ENCODE results near the gene LMOD2.

The LMOD2 gene

GRCh38 chr7:123673137-123673732, 17.6 kb downstream of the LMOD2 start:
- no peaks in the 10 kb centered on the region for H3K27me3 ChIP-seq (ENCODE audit: control insufficient read depth, low read length)
- H4K20me1 ChIP-seq (ENCODE audit: control insufficient read depth, insufficient read depth, low read depth, low read length), result no peaks in the 10 kb centered on the region
- H3K36me3 ChIP-seq (ENCODE audit: control insufficient read depth, low read length), result no peaks in the 10 kb centered on the region
- TF ChIP-seq CTCF (IDR thresholded peaks at IDR 0.05; ENCODE audit: low read depth, low read length, poor library complexity, severe bottlenecking) (no peak), EZH2phosphoT487 (IDR thresholded peaks at IDR 0.05; ENCODE audit: borderline replicate concordance, low read length) (no peak)
- no peaks in the 10 kb centered on the region for H3K9me3 ChIP-seq (ENCODE audit: control insufficient read depth, insufficient read depth, low read length)
- H3K4me2 ChIP-seq (ENCODE audit: low read length), result no peak overlapping the region
- H3K27ac ChIP-seq (ENCODE audit: low read depth, low read length), result no peak overlapping the region
- H3K79me2 ChIP-seq (ENCODE audit: control insufficient read depth, low read length), result no peaks in the 10 kb centered on the region
- no peaks in the 10 kb centered on the region for H3K9me2 ChIP-seq (replicated peaks; ENCODE audit: control insufficient read depth, low read length)
- no peak overlapping the region for H3K4me3 ChIP-seq (ENCODE audit: low read length)
- no peaks in the 10 kb centered on the region for H3F3A ChIP-seq (ENCODE audit: control insufficient read depth, insufficient read depth)
- no peaks in the 10 kb centered on the region for H3K4me1 ChIP-seq (ENCODE audit: control insufficient read depth, low read length)

- H3K27ac ChIP-seq (ENCODE audit: low read depth, low read length), result no peak overlapping the region
- no peaks in the 10 kb centered on the region for H3K9me2 ChIP-seq (replicated peaks; ENCODE audit: control insufficient read depth, low read length)
- no peaks in the 10 kb centered on the region for H3K9me3 ChIP-seq (ENCODE audit: control insufficient read depth, insufficient read depth, low read length)
- no peaks in the 10 kb centered on the region for H3K27me3 ChIP-seq (ENCODE audit: control insufficient read depth, low read length)
- H3K4me2 ChIP-seq (ENCODE audit: low read length), result no peak overlapping the region
- no peaks in the 10 kb centered on the region for H3K4me1 ChIP-seq (ENCODE audit: control insufficient read depth, low read length)
- TF ChIP-seq EZH2phosphoT487 (IDR thresholded peaks at IDR 0.05; ENCODE audit: borderline replicate concordance, low read length) (no peak), CTCF (IDR thresholded peaks at IDR 0.05; ENCODE audit: low read depth, low read length, poor library complexity, severe bottlenecking) (no peak)
- no peak overlapping the region for H3K4me3 ChIP-seq (ENCODE audit: low read length)
- H4K20me1 ChIP-seq (ENCODE audit: control insufficient read depth, insufficient read depth, low read depth, low read length), result no peaks in the 10 kb centered on the region
- no peaks in the 10 kb centered on the region for H3F3A ChIP-seq (ENCODE audit: control insufficient read depth, insufficient read depth)
- no peaks in the 10 kb centered on the region for H3K79me2 ChIP-seq (ENCODE audit: control insufficient read depth, low read length)
- H3K36me3 ChIP-seq (ENCODE audit: control insufficient read depth, low read length), result no peaks in the 10 kb centered on the region
These were observed 18.2 kb downstream of the LMOD2 start for GRCh38 chr7:123673752-123674398.

GRCh38 chr7:123674399-123675180, 18.9 kb downstream of the LMOD2 start:
- Histone ChIP-seq H4K20me1 (ENCODE audit: control insufficient read depth, insufficient read depth, low read depth, low read length) (no peaks in the 10 kb centered on the region), H3K9me2 (replicated peaks; ENCODE audit: control insufficient read depth, low read length) (no peaks in the 10 kb centered on the region), H3K9me3 (ENCODE audit: control insufficient read depth, insufficient read depth, low read length) (no peaks in the 10 kb centered on the region), H3K4me2 (ENCODE audit: low read length) (no peak overlapping the region), H3K36me3 (ENCODE audit: control insufficient read depth, low read length) (no peaks in the 10 kb centered on the region), H3K27ac (ENCODE audit: low read depth, low read length) (no peak overlapping the region), H3K79me2 (ENCODE audit: control insufficient read depth, low read length) (no peaks in the 10 kb centered on the region), H3K27me3 (ENCODE audit: control insufficient read depth, low read length) (no peaks in the 10 kb centered on the region), H3F3A (ENCODE audit: control insufficient read depth, insufficient read depth) (no peaks in the 10 kb centered on the region), H3K4me3 (ENCODE audit: low read length) (no peak overlapping the region), H3K4me1 (ENCODE audit: control insufficient read depth, low read length) (no peaks in the 10 kb centered on the region)
- TF ChIP-seq EZH2phosphoT487 (IDR thresholded peaks at IDR 0.05; ENCODE audit: borderline replicate concordance, low read length) (no peak), CTCF (IDR thresholded peaks at IDR 0.05; ENCODE audit: low read depth, low read length, poor library complexity, severe bottlenecking) (no peak)

Measured in DOHH2 (cell line).